ENCODE data around the gene HMCN1.

HMCN1 gene

DNA sequence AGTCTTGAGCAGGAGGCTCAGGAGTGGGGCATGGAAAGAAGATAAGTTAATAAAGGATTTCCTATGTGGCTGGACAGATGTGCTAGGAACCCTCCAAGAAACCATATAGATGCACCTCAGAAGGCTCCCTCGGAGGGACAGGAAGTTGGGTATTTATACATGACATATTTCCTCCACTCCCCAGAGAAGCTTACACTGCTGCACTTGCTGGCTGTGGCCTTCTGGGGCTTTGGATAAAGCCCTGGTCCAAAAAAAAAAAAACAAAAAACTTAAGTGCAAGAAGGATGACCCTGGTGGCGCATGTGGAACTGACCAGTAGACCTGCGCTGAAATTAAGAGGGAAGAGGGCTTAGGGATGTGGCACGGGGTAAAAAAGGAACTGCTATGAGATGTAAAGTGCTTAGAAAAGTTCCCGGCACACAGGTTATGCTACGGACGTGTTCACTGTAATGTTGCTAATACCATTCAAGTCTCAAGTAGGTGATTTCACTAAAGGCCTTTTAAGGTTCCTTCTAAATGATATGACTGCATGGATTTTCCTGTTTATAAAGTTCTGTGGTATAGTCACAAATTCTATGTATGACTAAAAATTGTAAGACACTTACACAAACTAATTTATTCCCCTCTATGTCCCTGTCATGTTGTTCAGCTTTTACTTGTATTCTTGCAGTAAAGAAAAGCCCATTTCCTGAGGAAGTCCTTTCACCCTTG is 253.6 kb downstream of the HMCN1 start:
- no peak for TF ChIP-seq POLR2A (IDR thresholded peaks at IDR 0.05; ENCODE audit: extremely low read depth, insufficient read length)
- no peak for TF ChIP-seq MYC (IDR thresholded peaks at IDR 0.05; ENCODE audit: low read depth, low read length)
- TF ChIP-seq, protein P1, sequence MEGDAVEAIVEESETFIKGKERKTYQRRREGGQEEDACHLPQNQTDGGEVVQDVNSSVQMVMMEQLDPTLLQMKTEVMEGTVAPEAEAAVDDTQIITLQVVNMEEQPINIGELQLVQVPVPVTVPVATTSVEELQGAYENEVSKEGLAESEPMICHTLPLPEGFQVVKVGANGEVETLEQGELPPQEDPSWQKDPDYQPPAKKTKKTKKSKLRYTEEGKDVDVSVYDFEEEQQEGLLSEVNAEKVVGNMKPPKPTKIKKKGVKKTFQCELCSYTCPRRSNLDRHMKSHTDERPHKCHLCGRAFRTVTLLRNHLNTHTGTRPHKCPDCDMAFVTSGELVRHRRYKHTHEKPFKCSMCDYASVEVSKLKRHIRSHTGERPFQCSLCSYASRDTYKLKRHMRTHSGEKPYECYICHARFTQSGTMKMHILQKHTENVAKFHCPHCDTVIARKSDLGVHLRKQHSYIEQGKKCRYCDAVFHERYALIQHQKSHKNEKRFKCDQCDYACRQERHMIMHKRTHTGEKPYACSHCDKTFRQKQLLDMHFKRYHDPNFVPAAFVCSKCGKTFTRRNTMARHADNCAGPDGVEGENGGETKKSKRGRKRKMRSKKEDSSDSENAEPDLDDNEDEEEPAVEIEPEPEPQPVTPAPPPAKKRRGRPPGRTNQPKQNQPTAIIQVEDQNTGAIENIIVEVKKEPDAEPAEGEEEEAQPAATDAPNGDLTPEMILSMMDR (IDR thresholded peaks at IDR 0.05; ENCODE audit: low read depth, low read length) = no peak
- TF ChIP-seq, protein P2, sequence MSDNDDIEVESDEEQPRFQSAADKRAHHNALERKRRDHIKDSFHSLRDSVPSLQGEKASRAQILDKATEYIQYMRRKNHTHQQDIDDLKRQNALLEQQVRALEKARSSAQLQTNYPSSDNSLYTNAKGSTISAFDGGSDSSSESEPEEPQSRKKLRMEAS (IDR thresholded peaks at IDR 0.05; ENCODE audit: low read depth, low read length) = no peak
- DNase-seq (ENCODE audit: low read depth) = no peak
- H3K4me3 ChIP-seq (ENCODE audit: low read depth, low read length) = no peak overlapping the region

DNA sequence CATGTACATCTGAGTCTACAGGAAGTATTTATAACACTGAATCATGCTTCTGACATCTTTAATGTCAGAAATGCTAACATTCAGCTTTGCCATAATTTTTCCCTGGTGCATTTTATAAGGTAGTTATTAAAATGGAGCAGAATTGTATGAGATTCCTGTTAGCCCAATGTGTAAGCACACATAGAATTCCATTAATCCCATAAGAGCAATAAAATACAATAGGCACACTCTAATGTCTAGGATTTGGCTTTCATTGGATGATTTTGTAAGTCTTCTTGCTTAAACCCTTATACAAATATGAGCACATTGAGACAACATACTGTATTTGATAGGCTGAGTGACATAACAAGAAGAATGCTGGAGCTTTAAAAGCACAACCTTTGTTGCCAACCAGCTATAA is 256.4 kb downstream of the HMCN1 start:
- DNase-seq (ENCODE audit: low read depth) = no peak

DNA sequence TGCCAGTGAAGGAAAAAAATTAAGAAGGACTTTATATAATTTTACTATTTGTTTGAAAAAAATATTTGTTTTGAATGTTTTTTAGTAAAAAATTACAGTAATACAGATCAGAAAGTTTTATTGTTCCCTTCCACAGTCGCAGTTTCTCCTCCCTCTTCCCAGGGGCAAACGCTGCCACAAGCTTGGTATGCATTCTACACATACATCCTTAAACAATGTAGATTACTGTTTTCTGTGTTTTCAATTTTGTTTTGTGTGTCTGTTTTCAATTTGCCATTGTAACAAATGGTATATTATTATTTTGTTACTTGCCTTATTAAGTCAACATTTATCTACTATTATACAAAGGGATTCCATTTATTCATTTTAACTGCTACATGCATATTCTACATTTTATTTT is 257.1 kb downstream of the HMCN1 start:
- no peak for DNase-seq (ENCODE audit: low read depth)
- TF ChIP-seq POLR2A (IDR thresholded peaks at IDR 0.05; ENCODE audit: extremely low read depth, insufficient read length) = no peak
- TF ChIP-seq, protein P2 (IDR thresholded peaks at IDR 0.05; ENCODE audit: low read depth, low read length) = no peak
- no peak for TF ChIP-seq MYC (IDR thresholded peaks at IDR 0.05; ENCODE audit: low read depth, low read length)
- TF ChIP-seq, protein P1 (IDR thresholded peaks at IDR 0.05; ENCODE audit: low read depth, low read length) = no peak
- no peak overlapping the region for H3K4me3 ChIP-seq (ENCODE audit: low read depth, low read length)

More for the DNA sequence above, 256.4 kb downstream of the HMCN1 start:
- TF ChIP-seq POLR2A (IDR thresholded peaks at IDR 0.05; ENCODE audit: extremely low read depth, insufficient read length) = no peak
- TF ChIP-seq, protein P2 (IDR thresholded peaks at IDR 0.05; ENCODE audit: low read depth, low read length) = no peak
- TF ChIP-seq MYC (IDR thresholded peaks at IDR 0.05; ENCODE audit: low read depth, low read length) = no peak
- TF ChIP-seq, protein P1 (IDR thresholded peaks at IDR 0.05; ENCODE audit: low read depth, low read length) = no peak
- H3K4me3 ChIP-seq (ENCODE audit: low read depth, low read length) = no peak overlapping the region

DNA sequence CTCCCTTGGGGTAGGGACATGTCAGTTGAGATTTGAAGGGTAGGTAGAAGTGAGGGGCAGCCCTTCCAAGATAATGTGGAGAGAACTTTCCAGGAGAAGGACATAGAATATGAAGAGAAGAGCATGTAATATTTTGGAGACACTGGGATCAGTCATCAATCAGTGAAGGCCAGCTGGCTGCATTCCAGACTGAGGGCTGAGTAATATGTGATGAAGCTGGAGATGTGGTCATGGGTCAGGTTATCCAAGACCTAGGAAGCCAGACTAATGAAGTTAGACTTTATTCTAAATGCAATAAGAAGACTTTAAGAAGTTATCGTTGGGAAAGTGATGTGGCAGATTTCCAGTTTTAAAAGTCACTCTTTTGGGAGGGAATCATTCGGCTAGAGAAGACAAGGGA is 262.0 kb downstream of the HMCN1 start:
- no peak overlapping the region for H3K4me3 ChIP-seq (ENCODE audit: low read depth, low read length)
- no peak for TF ChIP-seq POLR2A (IDR thresholded peaks at IDR 0.05; ENCODE audit: extremely low read depth, insufficient read length)
- TF ChIP-seq, protein P2 (IDR thresholded peaks at IDR 0.05; ENCODE audit: low read depth, low read length) = no peak
- TF ChIP-seq MYC (IDR thresholded peaks at IDR 0.05; ENCODE audit: low read depth, low read length) = no peak
- TF ChIP-seq, protein P1 (IDR thresholded peaks at IDR 0.05; ENCODE audit: low read depth, low read length) = no peak
- DNase-seq (ENCODE audit: low read depth) = no peak

DNA sequence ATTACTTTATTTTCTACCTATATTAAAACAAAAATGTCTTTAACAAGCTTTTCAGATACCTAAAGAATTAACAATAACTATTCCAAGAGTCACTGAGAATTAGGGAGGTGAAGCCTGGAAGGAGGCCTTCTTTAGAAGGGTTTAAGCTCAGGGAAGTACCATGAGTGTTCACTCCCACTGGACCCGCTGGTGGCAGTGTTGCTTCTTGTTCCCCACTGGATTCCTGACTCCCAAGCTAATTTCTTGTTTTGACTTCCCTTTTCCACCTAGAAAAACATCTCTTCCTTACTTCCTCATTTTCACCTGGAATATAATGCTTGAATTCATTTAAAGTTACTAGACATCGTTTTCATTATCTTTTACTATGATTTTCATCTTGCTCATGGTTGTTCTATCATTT is 264.2 kb downstream of the HMCN1 start:
- DNase-seq (ENCODE audit: low read depth) = no peak
- TF ChIP-seq POLR2A (IDR thresholded peaks at IDR 0.05; ENCODE audit: extremely low read depth, insufficient read length) (no peak), MYC (IDR thresholded peaks at IDR 0.05; ENCODE audit: low read depth, low read length) (no peak)
- TF ChIP-seq, protein P2 (IDR thresholded peaks at IDR 0.05; ENCODE audit: low read depth, low read length) = no peak
- TF ChIP-seq, protein P1 (IDR thresholded peaks at IDR 0.05; ENCODE audit: low read depth, low read length) = no peak
- no peak overlapping the region for H3K4me3 ChIP-seq (ENCODE audit: low read depth, low read length)
